Activated T-helper 17 cell treated with anti-CD3 and anti-CD28 coated beads, Interleukin-2, amount 50 U/mL, for 72 hours (primary cell): ENCODE data around the gene CLCN6. TPM values are rescaled to one million over a fixed set of nuclear protein-coding genes. Genes with fewer than 3 reads are reported as not detected.

Source experiments
- ATAC-seq: fragments of 150-1000 bp; cut with Tn5 transposase; replicated peaks from 2 replicates; pipeline ENCODE4 v1.10.0; 2021; ENCODE audit warnings: mild to moderate bottlenecking, moderate library complexity
- H3K27ac Mint-ChIP-seq: one replicate; pipeline ENCODE4 v1.8.0; 2022; ENCODE audit warnings: mixed read lengths
- H3K27me3 Mint-ChIP-seq: one replicate; pipeline ENCODE4 v1.8.0; 2022; ENCODE audit warnings: mixed read lengths
- H3K36me3 Mint-ChIP-seq: one replicate; pipeline ENCODE4 v1.8.0; 2022; ENCODE audit warnings: low read depth, mild to moderate bottlenecking, mixed read lengths
- H3K4me1 Mint-ChIP-seq: one replicate; pipeline ENCODE4 v1.8.0; 2022; ENCODE audit warnings: mixed read lengths
- H3K4me3 Mint-ChIP-seq: one replicate; pipeline ENCODE4 v1.8.0; 2022; ENCODE audit warnings: mild to moderate bottlenecking, mixed read lengths
- H3K9me3 Mint-ChIP-seq: one replicate; pipeline ENCODE4 v1.8.0; 2022; ENCODE audit warnings: mixed read lengths
- total RNA-seq, 2 donors: library from RNA; stranded (reverse); gene quantifications; one replicate each; pipeline ENCODE4 v1.2.3, GENCODE V29; 2022

Gene CLCN6
- total RNA-seq, 2 donors from 2014 or later, result 11.3 to 18.2 TPM

DNA sequence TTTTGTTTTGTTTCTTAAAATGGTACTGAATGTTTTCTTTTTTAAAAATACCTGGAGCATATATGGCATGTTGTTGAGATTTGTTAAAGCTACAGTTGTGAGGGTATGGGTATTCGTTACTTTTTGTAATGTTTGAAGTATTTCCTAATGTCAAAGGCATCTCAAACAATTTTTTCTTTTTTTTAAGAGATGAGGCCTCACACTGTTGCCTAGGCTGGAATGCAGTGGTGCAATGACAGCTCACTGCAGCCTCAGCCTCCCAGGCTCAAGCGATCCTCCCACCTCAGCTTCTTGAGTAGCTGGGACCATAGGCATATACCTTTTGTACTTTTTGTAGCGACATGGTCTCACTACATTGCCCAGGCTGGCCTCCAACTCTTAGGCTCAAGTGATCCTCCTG, 16.1 kb downstream of the CLCN6 start:
- peaks cover 77% of the 10 kb centered on the region for H3K36me3 Mint-ChIP-seq
- H3K9me3 Mint-ChIP-seq, result no peaks in the 10 kb centered on the region
- H3K27me3 Mint-ChIP-seq, result no peaks in the 10 kb centered on the region
- no peaks in the 10 kb centered on the region for H3K4me1 Mint-ChIP-seq
- no peak overlapping the region for H3K4me3 Mint-ChIP-seq
- ATAC-seq, result no peak
- H3K27ac Mint-ChIP-seq, result peak overlapping the region; percentile 50

DNA sequence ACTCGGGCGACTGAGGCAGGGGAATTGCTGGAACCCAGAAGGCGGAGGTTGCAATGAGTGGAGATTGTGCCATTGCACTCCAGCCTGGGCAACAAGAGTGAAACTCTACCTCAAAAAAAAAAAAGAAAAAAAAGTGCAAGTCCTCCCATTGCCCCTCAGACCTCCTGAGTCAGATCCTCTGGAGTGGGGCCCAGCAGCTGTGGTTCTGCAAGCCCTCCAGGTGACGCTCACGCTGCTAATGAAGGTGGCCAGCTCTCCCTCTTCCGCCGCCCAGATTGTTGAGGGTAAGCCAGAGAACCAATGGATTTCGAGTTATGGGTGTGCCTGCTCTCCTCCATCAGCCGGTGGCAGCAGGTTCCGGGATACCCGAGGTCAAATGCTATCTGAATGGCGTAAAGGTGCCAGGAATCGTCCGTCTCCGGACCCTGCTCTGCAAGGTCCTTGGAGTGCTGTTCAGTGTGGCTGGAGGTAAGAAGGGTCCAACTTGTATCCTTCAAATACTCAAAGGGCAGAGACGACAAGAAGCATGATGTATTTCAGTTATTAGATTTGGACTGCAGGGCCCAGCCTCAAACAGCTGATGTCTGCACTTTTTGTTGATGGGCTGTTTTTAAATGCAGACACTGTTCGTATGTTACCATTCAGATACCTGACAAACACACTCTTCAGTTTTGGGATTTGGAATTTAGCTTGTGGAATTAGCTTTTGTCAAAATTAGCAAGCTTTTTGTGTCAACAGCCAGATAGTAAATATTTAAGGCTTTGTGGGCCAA, 17.6 kb downstream of the CLCN6 start:
- Mint-ChIP-seq H3K4me1 (no peaks in the 10 kb centered on the region), H3K4me3 (no peak overlapping the region), H3K27me3 (no peaks in the 10 kb centered on the region), H3K9me3 (no peaks in the 10 kb centered on the region), H3K36me3 (peaks cover 77% of the 10 kb centered on the region), H3K27ac (no peak overlapping the region)
- no peak for ATAC-seq

DNA sequence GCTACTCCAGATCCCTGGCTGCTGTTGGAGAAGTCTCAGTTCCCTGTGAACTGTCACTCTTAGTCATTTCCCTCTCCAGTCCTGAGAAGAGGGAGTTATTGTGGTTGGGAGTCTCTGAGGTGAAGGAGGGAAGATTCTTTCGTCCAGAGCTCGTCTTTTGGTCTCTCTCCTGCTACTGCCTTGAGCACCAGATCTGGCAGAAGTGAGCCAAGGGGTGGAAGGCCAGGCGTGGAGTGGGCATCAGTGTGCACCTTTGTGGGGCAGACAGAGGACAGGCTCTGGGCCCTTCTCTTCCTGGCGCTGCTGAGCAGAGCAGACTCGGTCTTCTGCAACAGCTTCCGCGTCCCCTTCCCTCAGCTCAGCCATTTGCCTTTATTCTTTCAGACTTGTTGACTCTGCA, 19.1 kb downstream of the CLCN6 start:
- Mint-ChIP-seq H3K27ac (no peak overlapping the region), H3K36me3 (peaks cover 73% of the 10 kb centered on the region), H3K9me3 (no peaks in the 10 kb centered on the region), H3K4me3 (no peak overlapping the region), H3K27me3 (no peaks in the 10 kb centered on the region), H3K4me1 (no peaks in the 10 kb centered on the region)
- ATAC-seq, result no peak

DNA sequence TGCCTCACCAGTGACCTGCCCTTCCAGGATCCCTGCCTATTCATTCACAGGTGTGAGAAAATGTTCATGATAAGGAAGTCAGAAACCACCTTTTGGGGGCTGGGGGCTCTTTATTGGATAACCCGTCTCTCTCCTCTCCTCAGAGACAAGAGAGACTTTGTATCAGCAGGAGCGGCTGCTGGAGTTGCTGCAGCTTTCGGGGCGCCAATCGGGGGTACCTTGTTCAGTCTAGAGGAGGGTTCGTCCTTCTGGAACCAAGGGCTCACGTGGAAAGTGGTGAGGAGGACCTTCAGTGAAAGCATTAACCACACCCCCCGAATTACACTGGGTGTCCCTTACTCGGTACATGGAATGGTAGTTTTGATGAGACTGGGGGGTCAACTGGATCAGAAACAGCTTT, 21.0 kb downstream of the CLCN6 start:
- peaks cover 69% of the 10 kb centered on the region for H3K36me3 Mint-ChIP-seq
- no peak for ATAC-seq
- H3K27ac Mint-ChIP-seq, result no peak overlapping the region
- H3K4me3 Mint-ChIP-seq, result no peak overlapping the region
- no peaks in the 10 kb centered on the region for H3K9me3 Mint-ChIP-seq
- no peaks in the 10 kb centered on the region for H3K27me3 Mint-ChIP-seq
- no peaks in the 10 kb centered on the region for H3K4me1 Mint-ChIP-seq

DNA sequence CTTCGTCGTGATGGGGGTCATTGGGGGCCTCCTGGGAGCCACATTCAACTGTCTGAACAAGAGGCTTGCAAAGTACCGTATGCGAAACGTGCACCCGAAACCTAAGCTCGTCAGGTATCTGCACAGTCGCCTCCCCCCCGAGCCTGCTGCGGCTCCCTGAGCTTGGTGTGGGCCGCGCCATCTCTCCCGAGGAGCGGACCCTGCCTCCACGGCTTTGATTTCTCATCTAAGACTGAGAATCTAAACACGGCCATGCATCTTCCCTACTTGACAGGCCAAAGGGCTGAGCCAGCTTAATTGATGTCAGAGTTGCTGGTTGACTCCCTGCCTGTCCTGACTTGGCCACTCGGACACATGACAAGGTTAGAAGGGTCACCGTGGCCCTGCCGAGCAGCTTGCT, 22.5 kb downstream of the CLCN6 start:
- H3K27me3 Mint-ChIP-seq, result no peaks in the 10 kb centered on the region
- ATAC-seq, result no peak
- H3K27ac Mint-ChIP-seq, result peak overlapping the region; percentile 58
- H3K4me1 Mint-ChIP-seq, result no peaks in the 10 kb centered on the region
- no peak overlapping the region for H3K4me3 Mint-ChIP-seq
- H3K9me3 Mint-ChIP-seq, result no peaks in the 10 kb centered on the region
- peaks cover 74% of the 10 kb centered on the region for H3K36me3 Mint-ChIP-seq

DNA sequence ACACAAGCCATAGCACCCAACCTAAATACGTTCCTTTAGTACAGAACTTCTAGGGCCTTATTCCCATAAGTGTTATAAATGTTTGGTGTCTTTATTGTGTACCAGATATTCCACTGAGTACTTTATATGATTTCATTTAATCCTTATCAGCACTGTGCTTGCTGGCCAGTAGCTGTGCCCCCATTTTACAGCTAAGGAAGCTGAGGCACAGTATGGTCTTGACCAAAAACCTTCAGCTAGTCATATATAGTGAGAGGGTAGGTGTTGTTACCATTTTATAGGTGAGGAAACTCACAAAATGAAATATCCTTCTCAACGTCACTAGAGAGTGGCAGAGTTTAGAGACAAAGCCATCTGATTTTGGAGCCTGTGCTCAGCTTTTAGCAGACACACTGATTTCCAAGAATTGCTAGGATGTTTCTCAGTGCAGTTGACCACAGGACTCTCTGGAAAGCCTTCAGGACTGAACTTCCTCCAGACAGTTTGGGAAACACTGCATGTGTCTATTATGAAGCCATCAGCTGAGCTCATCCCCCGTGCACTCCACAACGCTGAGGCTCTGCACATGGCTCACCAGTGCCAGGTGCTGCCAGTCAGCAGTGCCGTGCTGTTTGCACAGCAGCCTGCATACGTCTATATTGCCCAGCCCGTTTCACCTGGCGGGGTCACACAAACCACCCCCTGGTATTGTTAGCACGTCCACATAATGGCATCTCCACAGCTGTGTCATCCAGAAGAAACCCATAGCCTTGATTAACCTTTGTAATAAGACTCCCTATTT, 26.1 kb downstream of the CLCN6 start:
- Mint-ChIP-seq H3K4me1 (no peaks in the 10 kb centered on the region), H3K36me3 (peaks cover 76% of the 10 kb centered on the region), H3K27ac (no peak overlapping the region), H3K9me3 (no peaks in the 10 kb centered on the region), H3K4me3 (no peak overlapping the region), H3K27me3 (no peaks in the 10 kb centered on the region)
- no peak for ATAC-seq

DNA sequence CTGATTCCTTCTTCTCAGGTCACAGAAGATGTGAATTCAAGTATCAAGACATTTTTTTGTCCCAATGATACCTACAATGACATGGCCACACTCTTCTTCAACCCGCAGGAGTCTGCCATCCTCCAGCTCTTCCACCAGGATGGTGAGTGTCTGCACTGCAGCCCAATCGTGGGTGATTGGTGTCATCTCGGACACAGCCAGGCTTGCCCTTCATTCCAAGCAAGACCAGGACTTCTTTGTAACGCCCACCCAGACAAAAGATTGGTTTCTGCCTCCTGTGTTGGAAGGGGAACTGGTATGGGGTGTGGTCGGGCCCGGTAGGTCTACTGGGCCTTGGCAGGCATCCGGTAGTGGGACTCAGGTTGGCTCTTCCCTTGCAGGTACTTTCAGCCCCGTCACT, 27.5 kb downstream of the CLCN6 start:
- Mint-ChIP-seq H3K27me3 (no peaks in the 10 kb centered on the region), H3K9me3 (no peaks in the 10 kb centered on the region), H3K36me3 (peaks cover 77% of the 10 kb centered on the region), H3K4me3 (no peak overlapping the region), H3K27ac (no peak overlapping the region), H3K4me1 (no peaks in the 10 kb centered on the region)
- no peak for ATAC-seq

DNA sequence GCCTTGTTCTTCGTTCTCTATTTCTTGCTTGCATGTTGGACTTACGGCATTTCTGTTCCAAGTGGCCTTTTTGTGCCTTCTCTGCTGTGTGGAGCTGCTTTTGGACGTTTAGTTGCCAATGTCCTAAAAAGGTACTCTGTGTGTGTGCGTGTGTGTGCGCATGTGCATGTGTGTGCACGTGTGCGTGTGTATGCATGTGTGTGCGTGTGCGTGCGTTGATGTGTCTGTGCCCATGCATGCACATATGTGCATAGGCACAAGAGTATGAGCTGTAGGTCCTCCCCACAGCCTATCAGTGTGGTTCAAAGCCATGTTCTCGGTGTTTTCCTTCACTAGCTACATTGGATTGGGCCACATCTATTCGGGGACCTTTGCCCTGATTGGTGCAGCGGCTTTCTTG, 27.9 kb downstream of the CLCN6 start:
- H3K4me3 Mint-ChIP-seq, result no peak overlapping the region

DNA sequence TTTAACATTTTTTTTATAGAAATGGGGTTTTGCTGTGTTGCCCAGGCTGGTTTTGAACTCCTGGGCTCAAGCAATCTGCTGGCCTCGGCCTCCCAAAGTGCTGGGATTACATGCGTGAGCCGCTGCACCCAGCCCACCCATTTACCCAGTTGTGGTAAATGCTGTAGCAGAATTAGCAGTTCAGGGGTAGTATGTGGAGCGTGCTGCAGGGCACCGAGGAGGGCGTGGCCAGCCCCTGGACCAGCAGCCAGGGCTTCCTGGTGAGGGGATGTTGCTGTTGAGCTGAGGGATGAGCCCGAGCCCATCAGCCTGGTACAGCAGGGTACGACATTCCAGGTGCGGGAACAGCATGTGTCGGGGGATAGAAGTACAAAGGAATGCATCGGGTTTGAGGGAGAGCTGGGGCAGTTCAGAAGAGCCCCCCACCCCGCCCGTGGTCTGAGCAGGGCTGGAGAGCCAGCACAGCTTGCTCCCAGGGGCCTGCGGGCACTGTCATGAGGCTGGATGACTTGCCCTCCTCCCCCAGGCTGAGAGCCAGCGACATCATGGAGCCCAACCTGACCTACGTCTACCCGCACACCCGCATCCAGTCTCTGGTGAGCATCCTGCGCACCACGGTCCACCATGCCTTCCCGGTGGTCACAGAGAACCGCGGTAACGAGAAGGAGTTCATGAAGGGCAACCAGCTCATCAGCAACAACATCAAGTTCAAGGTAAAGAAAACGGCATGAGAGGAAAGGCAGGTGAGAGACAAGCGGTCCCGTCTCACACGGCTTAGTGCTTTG, 29.6 kb downstream of the CLCN6 start:
- Mint-ChIP-seq H3K27ac (no peak overlapping the region), H3K27me3 (no peaks in the 10 kb centered on the region), H3K4me1 (no peaks in the 10 kb centered on the region), H3K9me3 (no peaks in the 10 kb centered on the region), H3K36me3 (peaks cover 84% of the 10 kb centered on the region), H3K4me3 (no peak overlapping the region)
- no peak for ATAC-seq

More for the DNA sequence above, 27.9 kb downstream of the CLCN6 start:
- H3K36me3 Mint-ChIP-seq, result peaks cover 77% of the 10 kb centered on the region
- H3K9me3 Mint-ChIP-seq, result no peaks in the 10 kb centered on the region
- ATAC-seq, result no peak
- H3K4me1 Mint-ChIP-seq, result no peaks in the 10 kb centered on the region
- no peak overlapping the region for H3K27ac Mint-ChIP-seq
- no peaks in the 10 kb centered on the region for H3K27me3 Mint-ChIP-seq

DNA sequence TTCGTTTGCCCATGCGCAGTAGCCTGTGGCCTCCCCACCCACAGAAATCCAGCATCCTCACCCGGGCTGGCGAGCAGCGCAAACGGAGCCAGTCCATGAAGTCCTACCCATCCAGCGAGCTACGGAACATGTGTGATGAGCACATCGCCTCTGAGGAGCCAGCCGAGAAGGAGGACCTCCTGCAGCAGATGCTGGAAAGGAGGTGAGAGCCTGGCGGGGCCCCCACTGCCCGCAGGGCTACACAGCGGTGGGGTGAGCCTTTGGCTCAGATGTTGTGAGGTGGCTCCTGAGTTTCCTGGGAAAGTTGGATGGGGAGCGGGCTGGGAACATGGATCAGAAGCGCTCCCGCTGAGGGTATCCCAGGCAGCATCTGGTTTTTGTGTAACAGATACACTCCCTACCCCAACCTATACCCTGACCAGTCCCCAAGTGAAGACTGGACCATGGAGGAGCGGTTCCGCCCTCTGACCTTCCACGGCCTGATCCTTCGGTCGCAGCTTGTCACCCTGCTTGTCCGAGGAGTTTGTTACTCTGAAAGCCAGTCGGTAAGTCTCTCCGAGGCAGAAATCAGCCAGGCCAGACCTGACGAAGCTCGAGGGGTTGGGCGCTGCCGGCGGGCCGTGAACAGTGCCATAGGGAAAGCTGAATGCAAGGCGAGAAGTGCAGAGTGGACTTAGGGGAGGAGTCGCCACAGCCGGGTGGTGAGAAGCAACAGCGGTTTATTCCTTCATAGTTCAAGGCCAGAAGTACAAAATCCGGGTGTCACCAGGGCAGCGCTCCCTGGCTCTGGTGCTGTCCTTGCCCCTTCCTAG, 31.2 kb downstream of the CLCN6 start:
- Mint-ChIP-seq H3K27ac (no peak overlapping the region), H3K27me3 (no peaks in the 10 kb centered on the region), H3K36me3 (peaks cover 89% of the 10 kb centered on the region), H3K4me3 (no peak overlapping the region), H3K4me1 (no peaks in the 10 kb centered on the region), H3K9me3 (no peaks in the 10 kb centered on the region)
- no peak for ATAC-seq

DNA sequence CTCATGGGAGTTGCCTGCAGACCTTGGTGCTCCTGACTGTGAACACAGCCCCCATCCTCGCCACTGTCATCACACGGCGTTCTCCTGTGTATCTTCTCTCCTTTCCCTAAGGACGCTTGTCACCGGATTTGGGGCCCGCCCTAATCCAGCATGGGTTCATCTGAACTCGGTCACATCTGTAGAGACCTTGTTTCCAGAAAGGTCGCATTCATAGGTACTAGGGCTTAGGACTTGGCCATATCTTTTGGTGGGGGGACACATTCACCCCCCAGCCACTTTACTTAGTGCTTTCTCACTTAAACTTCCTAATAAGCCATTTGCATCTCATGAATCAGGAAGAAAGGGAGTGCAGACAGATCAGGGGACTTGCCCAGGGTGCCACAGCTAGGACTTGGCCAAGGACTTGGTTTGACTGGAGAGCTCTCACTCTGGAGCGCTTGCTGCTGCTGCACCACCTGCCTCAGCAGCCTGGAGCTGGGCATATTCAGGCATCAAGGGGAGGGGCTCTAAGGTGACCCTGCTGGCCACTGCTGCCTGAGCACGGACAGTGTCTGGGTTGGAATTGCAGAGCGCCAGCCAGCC, 31.9 kb downstream of the CLCN6 start:
- H3K27ac Mint-ChIP-seq, result no peak overlapping the region
- peaks cover 88% of the 10 kb centered on the region for H3K36me3 Mint-ChIP-seq
- ATAC-seq, result no peak
- H3K4me1 Mint-ChIP-seq, result no peaks in the 10 kb centered on the region
- H3K4me3 Mint-ChIP-seq, result no peak overlapping the region
- no peaks in the 10 kb centered on the region for H3K27me3 Mint-ChIP-seq
- no peaks in the 10 kb centered on the region for H3K9me3 Mint-ChIP-seq

DNA sequence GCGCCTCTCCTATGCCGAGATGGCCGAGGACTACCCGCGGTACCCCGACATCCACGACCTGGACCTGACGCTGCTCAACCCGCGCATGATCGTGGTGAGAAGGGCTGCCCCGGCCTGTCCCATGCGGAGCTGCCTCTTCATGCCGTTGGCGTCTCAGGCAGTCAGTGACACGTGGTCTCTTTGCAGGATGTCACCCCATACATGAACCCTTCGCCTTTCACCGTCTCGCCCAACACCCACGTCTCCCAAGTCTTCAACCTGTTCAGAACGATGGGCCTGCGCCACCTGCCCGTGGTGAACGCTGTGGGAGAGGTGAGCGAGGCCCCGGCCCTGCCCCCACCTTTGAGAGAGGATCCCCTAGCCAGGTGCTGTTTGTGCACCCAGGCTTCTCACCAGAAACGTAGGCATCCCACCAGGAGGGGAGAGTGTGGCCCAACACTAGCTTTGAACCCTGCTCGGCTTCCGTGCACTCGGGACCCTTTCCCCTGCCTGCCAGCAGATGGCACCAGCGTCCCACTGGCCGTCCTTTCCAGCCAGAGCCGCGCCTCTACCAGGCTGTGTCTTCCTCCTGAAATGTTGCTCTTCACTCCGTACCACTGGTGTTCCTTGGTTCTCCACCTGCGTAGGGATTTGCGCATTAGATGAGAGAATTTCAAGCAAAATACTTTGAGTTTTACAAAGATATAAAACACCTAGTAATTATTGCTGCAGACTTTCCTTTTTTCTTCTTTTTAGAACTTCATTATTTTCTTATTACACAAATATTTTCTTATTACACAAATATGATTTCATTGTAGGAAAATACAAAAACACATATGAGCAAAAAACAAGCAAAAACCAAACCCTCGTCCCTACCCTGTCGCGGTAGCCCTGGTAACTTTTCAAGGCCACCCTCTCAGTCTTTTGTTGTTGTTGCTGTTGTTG, 32.6 kb downstream of the CLCN6 start:
- Mint-ChIP-seq H3K27me3 (no peaks in the 10 kb centered on the region), H3K4me3 (no peak overlapping the region), H3K36me3 (peaks cover 90% of the 10 kb centered on the region), H3K27ac (no peak overlapping the region), H3K9me3 (no peaks in the 10 kb centered on the region), H3K4me1 (no peaks in the 10 kb centered on the region)
- peak; percentile 89 for ATAC-seq
